A673 (cell line): Measurements from ENCODE around the gene MYLIP.

ENCODE experiments used
- CTCF ChIP-seq: fragments of 300-800, 200-600 bp; sonication (generic); conservative IDR thresholded peaks from 2 replicates; pipeline ENCODE4 v1.5.1; 2017; ENCODE audit warnings: low read depth, mild to moderate bottlenecking, antibody characterized with exemption, low read length, moderate library complexity, mixed read lengths
- EZH2 ChIP-seq: fragments of 200-600 bp; sonication (generic); IDR thresholded peaks from 2 replicates; pipeline ENCODE4 v1.6.1; 2017; ENCODE audit warnings: borderline replicate concordance, low read depth, mild to moderate bottlenecking, mixed read lengths, antibody characterized with exemption, low read length; ENCODE audit not compliant: poor library complexity, severe bottlenecking

GRCh38 chr6:16126861-16127260 is 2.0 kb upstream of the MYLIP start:
- TF ChIP-seq EZH2 (no peak), CTCF (no peak)
